Retinal pigment epithelial cell (primary cell): ENCODE data around the gene APPL2.

ENCODE experiments used
- DNase-seq: peaks from one replicate; pipeline ENCODE4 v3.0.0-alpha.2; 2010; ENCODE audit warnings: low read depth
- H3K4me3 ChIP-seq: 2 replicates; pipeline ENCODE4 v1.5.1; 2011; ENCODE audit warnings: mild to moderate bottlenecking, low read length, control low read depth, moderate library complexity
- CTCF ChIP-seq: conservative IDR thresholded peaks from 2 replicates; pipeline ENCODE4 v1.5.1; 2011; ENCODE audit warnings: low read depth, low read length, control low read depth, inconsistent platforms

APPL2 gene

GRCh38 chr12:105158876-105159275 lies 77.1 kb downstream of the APPL2 start:
- TF ChIP-seq CTCF = no peak
- peak; percentile 34 for DNase-seq
- no peak overlapping the region for H3K4me3 ChIP-seq

GRCh38 chr12:105157606-105158005 lies 78.4 kb downstream of the APPL2 start:
- no peak for TF ChIP-seq CTCF
- DNase-seq = no peak

GRCh38 chr12:105156260-105156659 lies 79.7 kb downstream of the APPL2 start:
- DNase-seq = no peak
- H3K4me3 ChIP-seq = no peak overlapping the region
- no peak for TF ChIP-seq CTCF

More at GRCh38 chr12:105157606-105158005, 78.4 kb downstream of the APPL2 start:
- no peak overlapping the region for H3K4me3 ChIP-seq

- TF ChIP-seq CTCF = no peak
- DNase-seq = no peak
Observed at GRCh38 chr12:105142259-105142658, 93.7 kb downstream of the APPL2 start.

GRCh38 chr12:105141320-105141922 lies 94.6 kb downstream of the APPL2 start:
- no peak for TF ChIP-seq CTCF
- H3K4me3 ChIP-seq = no peak overlapping the region
- DNase-seq = no peak

More at GRCh38 chr12:105142259-105142658, 93.7 kb downstream of the APPL2 start:
- no peak overlapping the region for H3K4me3 ChIP-seq

GRCh38 chr12:105138248-105138647 lies 97.7 kb downstream of the APPL2 start:
- no peak for DNase-seq
- TF ChIP-seq CTCF = no peak
- H3K4me3 ChIP-seq = no peak overlapping the region
